GM18526 (cell line): ENCODE measurements around the gene HIPK4.

Experiments
- POLR2A ChIP-seq: IDR thresholded peaks from 3 replicates; pipeline ENCODE4 v1.6.1; 2011; ENCODE audit not compliant: insufficient read length; ENCODE audit errors: extremely low read depth

Gene HIPK4

GRCh38 chr19:40381321-40381720 lies 8.7 kb downstream of the HIPK4 start:
- no peak for TF ChIP-seq POLR2A

- TF ChIP-seq POLR2A = no peak
Observed at GRCh38 chr19:40380199-40381037, 9.6 kb downstream of the HIPK4 start.

- no peak for TF ChIP-seq POLR2A
Observed at GRCh38 chr19:40379446-40380198, 10.4 kb downstream of the HIPK4 start.

- TF ChIP-seq POLR2A = no peak
Observed at GRCh38 chr19:40378509-40378908, 11.5 kb downstream of the HIPK4 start.

- no peak for TF ChIP-seq POLR2A
Observed at GRCh38 chr19:40377876-40378385, 12.1 kb downstream of the HIPK4 start.

GRCh38 chr19:40376286-40376862 lies 13.6 kb downstream of the HIPK4 start:
- no peak for TF ChIP-seq POLR2A

GRCh38 chr19:40374084-40374483 lies 15.9 kb downstream of the HIPK4 start:
- TF ChIP-seq POLR2A = no peak

GRCh38 chr19:40371802-40372122 lies 18.2 kb downstream of the HIPK4 start:
- no peak for TF ChIP-seq POLR2A

GRCh38 chr19:40370997-40371801 lies 18.8 kb downstream of the HIPK4 start:
- TF ChIP-seq POLR2A = no peak

GRCh38 chr19:40369797-40370196 lies 20.2 kb downstream of the HIPK4 start:
- no peak for TF ChIP-seq POLR2A

GRCh38 chr19:40367577-40368434 lies 22.2 kb downstream of the HIPK4 start:
- TF ChIP-seq POLR2A = no peak

- TF ChIP-seq POLR2A = no peak
Observed at GRCh38 chr19:40366697-40367561, 23.1 kb downstream of the HIPK4 start.
